MCF 10A (cell line): ENCODE measurements around the gene MGAT5. TPM values are rescaled to one million over a fixed set of nuclear protein-coding genes. Genes with fewer than 3 reads are reported as not detected.

Experiments used
- BruUV-seq: library from RNA; stranded (reverse); fragments of 400-500 nt; replicated peaks from 2 replicates; lab custom pipeline; 2021; lab: Mats Ljungman, UMichigan
- CTCF ChIA-PET: fragments of 300-600 bp; sonication (Branson Sonifier 250); formaldehyde crosslinking; extraction: SDS; loops from one replicate; lab custom pipeline; 2021; ENCODE audit warnings: antibody characterized with exemption, inconsistent platforms; lab: Yijun Ruan, JAX
- POLR2A ChIA-PET: fragments of 300-600, 350-650 bp; sonication (Branson Sonifier 250); formaldehyde crosslinking; extraction: SDS; loops from one replicate; lab custom pipeline; 2020; ENCODE audit warnings: antibody characterized with exemption, inconsistent platforms; lab: Yijun Ruan, JAX
- DNase-seq: peaks from one replicate; pipeline ENCODE4 v3.0.0-alpha.2; 2018; ENCODE audit not compliant: unreplicated experiment
- H3K27ac Mint-ChIP-seq: one replicate; pipeline ENCODE4 v1.8.0; 2022; ENCODE audit warnings: mild to moderate bottlenecking, low read depth, mixed read lengths; ENCODE audit not compliant: unreplicated experiment
- H3K27me3 Mint-ChIP-seq: one replicate; pipeline ENCODE4 v1.8.0; 2022; ENCODE audit warnings: mixed read lengths; ENCODE audit not compliant: insufficient read depth, unreplicated experiment
- H3K36me3 Mint-ChIP-seq: one replicate; pipeline ENCODE4 v1.8.0; 2022; ENCODE audit warnings: mild to moderate bottlenecking, moderate library complexity, mixed read lengths; ENCODE audit not compliant: insufficient read depth, unreplicated experiment
- H3K4me1 Mint-ChIP-seq: one replicate; pipeline ENCODE4 v1.8.0; 2022; ENCODE audit warnings: mixed read lengths; ENCODE audit not compliant: insufficient read depth, unreplicated experiment
- H3K4me3 Mint-ChIP-seq: one replicate; pipeline ENCODE4 v1.8.0; 2022; ENCODE audit warnings: mild to moderate bottlenecking, moderate library complexity, mixed read lengths; ENCODE audit not compliant: unreplicated experiment
- H3K9me3 Mint-ChIP-seq: one replicate; pipeline ENCODE4 v1.8.0; 2022; ENCODE audit warnings: mixed read lengths; ENCODE audit not compliant: unreplicated experiment
- intact Hi-C: fragments of 100-400 bp; cut with micrococcal nuclease; formaldehyde crosslinking; loops from 2 replicates; pipeline ENCODE4 v1.14.1; 2022
- total RNA-seq: library from RNA; stranded (reverse); gene quantifications from 2 replicates; pipeline ENCODE4 v1.2.3, GENCODE V29; 2022
- TF ChIP-seq, protein P1 (sequence below): fragments of 200-600 bp; IDR thresholded peaks from one replicate; pipeline ENCODE4 v1.8.0; 2022; ENCODE audit warnings: antibody characterized with exemption, mild to moderate bottlenecking; ENCODE audit not compliant: unreplicated experiment

Gene MGAT5
- total RNA-seq, 1 experiment from 2014 or later: 22.2 TPM

DNA sequence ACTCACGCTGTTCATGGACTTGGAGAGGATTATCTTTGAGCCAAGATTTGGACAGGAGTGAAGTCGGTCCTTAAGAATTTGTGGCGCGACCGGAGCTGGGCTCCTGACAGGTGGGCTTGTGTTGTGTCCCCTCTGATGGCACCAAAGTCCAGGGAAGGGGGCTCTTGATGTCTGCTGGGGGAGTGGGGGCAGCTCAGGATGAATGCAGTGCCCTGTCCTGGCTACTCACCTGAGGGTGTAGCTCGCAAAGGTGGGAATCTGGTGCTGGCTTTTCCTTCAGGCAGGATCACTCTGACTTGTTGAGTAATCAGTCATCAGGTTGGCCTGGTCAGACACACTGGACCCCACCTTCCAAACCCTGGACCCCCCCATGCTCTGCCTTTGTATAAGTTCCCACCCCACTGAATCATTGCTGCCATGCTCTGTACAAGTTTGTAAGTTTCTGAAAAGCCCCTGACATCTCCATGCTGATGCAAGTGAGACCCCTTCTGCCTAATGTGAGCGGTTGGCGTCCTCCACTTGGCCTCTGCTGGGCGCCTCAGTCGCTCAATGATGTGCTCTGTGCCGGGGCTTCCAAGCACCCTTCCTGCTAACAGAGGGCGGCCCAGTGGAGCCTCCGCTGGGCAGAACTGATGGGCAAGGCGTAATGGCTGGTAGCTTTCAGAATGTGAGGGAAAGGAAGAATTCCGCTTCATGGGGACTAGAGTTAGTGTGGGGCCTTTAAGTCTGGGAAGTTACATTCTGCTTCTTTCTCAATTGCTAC is 196.1 kb downstream of the MGAT5 start:
- BruUV-seq: TSS peak; percentile 9
- Mint-ChIP-seq H3K27me3 (no peaks in the 10 kb centered on the region), H3K36me3 (peaks cover 27% of the 10 kb centered on the region), H3K9me3 (no peaks in the 10 kb centered on the region), H3K4me3 (no peak overlapping the region), H3K27ac (peak overlapping the region; percentile 7), H3K4me1 (peaks cover 5% of the 10 kb centered on the region)
- ChIA-PET POLR2A (no interaction called here), CTCF (interaction anchor here (0.5 to 6.4 kb wide), 53 partner anchors 9 to 605 kb away, joined by 3 to 105 read pairs (median 7); no protein-coding TSS in a partner anchor)
- no peak for DNase-seq
- TF ChIP-seq, protein P1, sequence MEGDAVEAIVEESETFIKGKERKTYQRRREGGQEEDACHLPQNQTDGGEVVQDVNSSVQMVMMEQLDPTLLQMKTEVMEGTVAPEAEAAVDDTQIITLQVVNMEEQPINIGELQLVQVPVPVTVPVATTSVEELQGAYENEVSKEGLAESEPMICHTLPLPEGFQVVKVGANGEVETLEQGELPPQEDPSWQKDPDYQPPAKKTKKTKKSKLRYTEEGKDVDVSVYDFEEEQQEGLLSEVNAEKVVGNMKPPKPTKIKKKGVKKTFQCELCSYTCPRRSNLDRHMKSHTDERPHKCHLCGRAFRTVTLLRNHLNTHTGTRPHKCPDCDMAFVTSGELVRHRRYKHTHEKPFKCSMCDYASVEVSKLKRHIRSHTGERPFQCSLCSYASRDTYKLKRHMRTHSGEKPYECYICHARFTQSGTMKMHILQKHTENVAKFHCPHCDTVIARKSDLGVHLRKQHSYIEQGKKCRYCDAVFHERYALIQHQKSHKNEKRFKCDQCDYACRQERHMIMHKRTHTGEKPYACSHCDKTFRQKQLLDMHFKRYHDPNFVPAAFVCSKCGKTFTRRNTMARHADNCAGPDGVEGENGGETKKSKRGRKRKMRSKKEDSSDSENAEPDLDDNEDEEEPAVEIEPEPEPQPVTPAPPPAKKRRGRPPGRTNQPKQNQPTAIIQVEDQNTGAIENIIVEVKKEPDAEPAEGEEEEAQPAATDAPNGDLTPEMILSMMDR: no peak
- intact Hi-C loops: no loop called here

DNA sequence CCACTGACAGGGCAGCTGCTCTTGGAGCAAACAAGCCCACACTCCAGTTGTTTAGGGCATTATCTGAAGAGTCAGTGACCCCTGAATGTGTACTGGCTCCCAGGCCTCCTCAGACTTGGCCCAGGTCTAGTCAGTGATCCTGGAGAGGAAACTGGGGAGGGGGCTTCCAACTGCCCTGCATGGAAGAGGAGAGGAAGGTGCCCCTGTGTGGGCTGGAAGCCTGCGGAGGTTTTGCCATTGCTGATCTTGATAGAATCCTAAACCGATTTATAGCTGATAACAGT is 197.4 kb downstream of the MGAT5 start:
- Mint-ChIP-seq H3K27ac (no peak overlapping the region), H3K36me3 (peaks cover 23% of the 10 kb centered on the region), H3K4me3 (no peak overlapping the region), H3K27me3 (no peaks in the 10 kb centered on the region), H3K4me1 (peaks cover 5% of the 10 kb centered on the region), H3K9me3 (no peaks in the 10 kb centered on the region)
- BruUV-seq: no TSS peak
- ChIA-PET POLR2A (interaction anchor here (1.3 kb wide), 1 partner anchor 63 kb away, joined by 3 read pairs; no protein-coding TSS in a partner anchor), CTCF (interaction anchor here (0.5 to 6.4 kb wide), 86 partner anchors 9 to 1240 kb away, joined by 3 to 105 read pairs (median 5); no protein-coding TSS in a partner anchor)
- TF ChIP-seq, protein P1: no peak
- intact Hi-C loops: loop anchor here (1.0 kb wide), 3 partner anchors 75 to 565 kb away; no protein-coding TSS in a partner anchor
- no peak for DNase-seq

DNA sequence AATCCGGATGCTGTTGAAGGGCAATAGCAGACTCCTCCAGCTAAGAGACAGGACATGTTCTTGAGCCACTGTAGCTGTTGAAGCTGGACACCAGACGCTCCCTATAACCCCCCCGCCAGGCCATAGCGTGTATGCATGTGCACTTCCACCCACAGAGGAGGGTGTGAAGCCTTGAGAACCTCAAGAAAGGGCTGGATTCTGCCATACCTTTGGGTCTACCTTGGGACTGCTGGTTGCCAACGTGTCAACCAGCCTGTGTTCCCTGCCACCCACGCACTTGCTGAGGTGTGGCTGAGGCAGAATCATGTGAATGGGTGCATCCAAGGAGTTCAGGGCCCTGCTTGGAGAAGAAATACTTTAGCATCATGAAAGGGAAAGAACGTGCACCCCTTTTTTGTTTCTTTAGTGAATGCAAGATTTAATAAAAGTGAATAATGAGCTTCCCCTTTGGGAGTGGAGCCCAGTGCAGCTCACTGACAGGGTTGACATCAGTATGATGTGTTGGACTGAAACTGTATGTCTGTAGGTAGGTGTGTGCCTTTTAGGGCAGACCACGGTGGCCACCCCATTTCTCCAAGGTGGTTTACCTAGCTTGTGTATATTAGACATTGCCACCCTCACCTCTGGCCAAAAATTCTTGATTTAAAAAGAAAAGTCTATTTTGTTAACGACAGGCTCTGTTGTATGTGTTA is 198.3 kb downstream of the MGAT5 start:
- Mint-ChIP-seq H3K27me3 (no peaks in the 10 kb centered on the region), H3K4me3 (no peak overlapping the region), H3K9me3 (no peaks in the 10 kb centered on the region), H3K4me1 (peaks cover 5% of the 10 kb centered on the region), H3K27ac (no peak overlapping the region), H3K36me3 (peaks cover 18% of the 10 kb centered on the region)
- POLR2A ChIA-PET: interaction anchor here (0.7 to 1.3 kb wide), 4 partner anchors 64 to 466 kb away, joined by 3 to 5 read pairs (median 4); no protein-coding TSS in a partner anchor
- TF ChIP-seq, protein P1: no peak
- CTCF ChIA-PET: interaction anchor here (0.6 to 6.4 kb wide), 60 partner anchors 9 to 607 kb away, joined by 3 to 105 read pairs (median 7); no protein-coding TSS in a partner anchor
- intact Hi-C loops: no loop called here
- BruUV-seq: no TSS peak
- DNase-seq: no peak

DNA sequence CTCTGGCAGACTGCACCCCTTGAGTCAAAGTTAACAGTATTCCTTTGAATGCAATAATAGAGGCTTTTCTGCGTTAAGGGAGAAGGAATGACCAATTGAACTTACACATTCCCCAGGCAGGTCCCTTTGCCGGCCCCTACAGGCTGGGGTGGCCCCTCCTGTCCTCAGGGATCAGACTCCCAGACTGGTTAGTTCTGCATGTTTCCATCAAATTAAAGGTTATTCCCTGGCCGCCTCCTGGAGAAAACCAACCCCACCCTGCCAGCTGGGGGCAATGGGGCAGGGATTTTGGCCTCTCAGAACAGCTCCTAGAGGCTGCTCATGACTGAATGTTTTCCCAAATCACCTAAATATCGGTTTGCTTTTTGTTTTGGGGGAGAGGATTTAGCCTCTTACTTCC is 199.6 kb downstream of the MGAT5 start:
- H3K4me3 Mint-ChIP-seq: no peak overlapping the region
- peaks cover 5% of the 10 kb centered on the region for H3K4me1 Mint-ChIP-seq
- H3K27ac Mint-ChIP-seq: no peak overlapping the region
- BruUV-seq: no TSS peak
- ChIA-PET POLR2A (interaction anchor here (1.1 kb wide), 1 partner anchor 464 kb away, joined by 4 read pairs; no protein-coding TSS in a partner anchor), CTCF (interaction anchor here (0.6 to 6.4 kb wide), 9 partner anchors 11 to 512 kb away, joined by 3 to 105 read pairs (median 7); no protein-coding TSS in a partner anchor)
- intact Hi-C loops: no loop called here
- TF ChIP-seq, protein P1: no peak
- no peak for DNase-seq
- H3K9me3 Mint-ChIP-seq: no peaks in the 10 kb centered on the region
- peaks cover 13% of the 10 kb centered on the region for H3K36me3 Mint-ChIP-seq
- H3K27me3 Mint-ChIP-seq: no peaks in the 10 kb centered on the region
